ENCODE results near the gene GMNC.

- TF ChIP-seq POLR2A (IDR thresholded peaks at IDR 0.05): no peak
- no peak for TF ChIP-seq CTCF (IDR thresholded peaks at IDR 0.05)
These were observed 4.6 kb upstream of the GMNC start for GRCh38 chr3:190867071-190867470.

Data from adrenal gland (tissue), 5 donors.